Fibroblast of lung (primary cell): ENCODE data around the gene ADGRD2.

Source experiments
- CTCF ChIP-seq, 2 donors: IDR thresholded peaks in 1 of 2; conservative IDR thresholded peaks in 1 of 2; 1 replicate in 1 of 2; 2 replicates in 1 of 2; pipeline ENCODE4 v1.5.1; 2011 to 2012; ENCODE audit warnings: low read length in 2 of 2, control low read depth in 1 of 2, inconsistent platforms in 1 of 2, low read depth in 1 of 2, mild to moderate bottlenecking in 1 of 2
- EZH2 ChIP-seq: IDR thresholded peaks from 2 replicates; pipeline ENCODE4 v1.5.1; 2012; ENCODE audit warnings: low read length, control low read depth, mild to moderate bottlenecking; ENCODE audit errors: missing control alignments

- TF ChIP-seq CTCF (conservative IDR thresholded peaks at IDR 0.05 in 1 of 2, IDR thresholded peaks at IDR 0.05 in 1 of 2; ENCODE audit: low read depth in 1 of 2, low read length in 2 of 2) (no peak), EZH2 (no peak)
Measured at GRCh38 chr9:124423591-124423990, 26.7 kb upstream of the ADGRD2 start.
